GM18870 (cell line): ENCODE data around the gene ABCG2.

Experiments used
- ATAC-seq: cut with Tn5 transposase; IDR thresholded peaks from one replicate; pipeline ENCODE4 v1.9.1; 2021; ENCODE audit warnings: moderate library complexity; ENCODE audit not compliant: unreplicated experiment

The ABCG2 gene

GRCh38 chr4:88077911-88078524, 80.4 kb downstream of the ABCG2 start:
- ATAC-seq: no peak

DNA sequence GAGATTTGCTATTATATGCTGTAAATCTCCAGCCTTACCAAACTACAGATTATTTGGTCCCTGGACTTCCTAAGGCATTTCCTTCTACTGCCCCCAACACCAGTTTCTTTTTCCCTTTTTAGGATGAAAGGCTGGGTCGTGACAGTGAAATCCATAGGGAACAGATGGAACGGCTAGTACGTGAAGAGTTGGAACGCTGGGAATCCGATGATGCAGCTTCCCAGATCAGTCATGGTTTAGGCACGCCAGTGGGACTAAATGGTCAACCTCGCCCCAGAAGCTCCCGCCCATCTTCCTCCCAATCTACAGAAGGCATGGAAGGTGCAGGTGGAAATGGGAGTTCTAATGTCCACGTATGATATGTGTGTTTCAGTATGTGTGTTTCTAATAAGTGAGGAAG, 83.1 kb downstream of the ABCG2 start:
- no peak for ATAC-seq

GRCh38 chr4:88070031-88070430, 88.4 kb downstream of the ABCG2 start:
- ATAC-seq: no peak

- no peak for ATAC-seq
Observed at GRCh38 chr4:88064410-88064809, 94.0 kb downstream of the ABCG2 start.

DNA sequence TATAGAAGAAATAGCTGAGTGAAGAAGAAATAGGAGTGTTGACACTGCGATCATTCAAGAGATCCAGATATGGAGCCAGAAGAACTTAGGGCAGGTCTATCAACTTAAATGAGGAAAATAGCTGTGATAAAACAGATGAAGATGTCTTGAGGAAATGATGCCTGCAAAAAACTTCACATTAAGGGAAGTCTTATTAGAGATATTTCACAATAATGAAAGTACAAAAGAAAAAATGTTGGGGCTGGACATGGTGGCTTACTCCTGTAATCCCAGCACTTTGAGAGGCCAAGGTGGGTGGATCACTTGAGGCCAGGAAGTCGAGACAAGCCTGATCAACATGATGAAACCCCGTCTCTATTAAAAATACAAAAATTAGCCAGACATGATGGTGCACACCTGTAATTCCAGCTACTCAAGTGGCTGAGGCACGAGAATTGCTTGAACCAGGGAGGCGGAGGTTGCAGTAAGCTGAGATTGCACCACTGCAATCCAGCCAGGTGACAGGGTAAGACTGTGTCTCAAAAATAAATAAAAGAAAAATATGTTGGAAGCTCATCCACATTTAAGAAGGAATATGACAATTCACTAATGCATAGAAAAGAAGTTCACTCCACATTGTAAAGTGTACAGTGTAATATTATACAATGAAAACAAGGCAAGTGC, 94.7 kb downstream of the ABCG2 start:
- ATAC-seq: no peak

- ATAC-seq: no peak
Observed at GRCh38 chr4:88062843-88063242, 95.6 kb downstream of the ABCG2 start.

DNA sequence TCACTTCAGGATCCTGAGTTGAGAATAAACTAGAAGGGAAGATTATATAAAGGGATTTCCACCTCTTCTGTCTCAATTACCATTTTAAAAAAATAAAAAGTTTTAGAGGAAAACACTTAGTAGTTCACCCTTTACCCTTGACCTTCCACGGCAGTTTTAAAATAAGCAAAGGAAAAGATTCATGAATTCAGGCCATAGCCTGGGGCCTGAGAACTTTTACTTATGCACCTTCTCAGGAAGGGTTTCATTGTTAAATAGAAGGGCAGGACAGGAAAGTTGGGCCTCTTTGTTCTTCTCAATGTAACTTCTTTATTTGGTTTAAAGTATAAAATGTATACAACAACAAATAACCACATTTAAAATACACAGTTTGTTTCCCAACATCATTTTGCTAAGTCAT, 96.1 kb downstream of the ABCG2 start:
- no peak for ATAC-seq

GRCh38 chr4:88060431-88060830, 98.0 kb downstream of the ABCG2 start:
- no peak for ATAC-seq

- ATAC-seq: no peak
Observed at GRCh38 chr4:88059766-88060165, 98.7 kb downstream of the ABCG2 start.

GRCh38 chr4:88058295-88058694, 100.1 kb downstream of the ABCG2 start:
- ATAC-seq: no peak

DNA sequence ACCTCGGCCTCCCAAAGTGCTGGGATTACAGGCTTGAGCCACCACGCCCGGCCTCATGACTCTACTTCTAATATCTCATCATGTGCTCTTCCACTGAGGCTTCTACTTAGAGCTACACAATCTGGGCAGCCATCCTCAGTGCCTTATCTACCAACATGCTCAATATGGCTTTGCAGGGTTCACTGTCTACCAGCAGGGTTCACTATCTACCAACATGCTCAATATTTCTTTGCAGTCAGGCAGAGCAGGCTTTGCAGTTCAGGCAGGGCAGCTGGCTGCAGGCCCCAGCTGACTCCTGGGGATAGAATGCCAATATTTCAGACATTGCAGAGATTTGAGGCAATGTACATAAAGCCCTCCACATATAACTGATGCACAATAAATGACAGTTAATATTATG, 103.5 kb downstream of the ABCG2 start:
- ATAC-seq: no peak

- ATAC-seq: no peak
Observed at GRCh38 chr4:88054229-88054628, 104.2 kb downstream of the ABCG2 start.

GRCh38 chr4:88045021-88045420, 113.4 kb downstream of the ABCG2 start:
- no peak for ATAC-seq

DNA sequence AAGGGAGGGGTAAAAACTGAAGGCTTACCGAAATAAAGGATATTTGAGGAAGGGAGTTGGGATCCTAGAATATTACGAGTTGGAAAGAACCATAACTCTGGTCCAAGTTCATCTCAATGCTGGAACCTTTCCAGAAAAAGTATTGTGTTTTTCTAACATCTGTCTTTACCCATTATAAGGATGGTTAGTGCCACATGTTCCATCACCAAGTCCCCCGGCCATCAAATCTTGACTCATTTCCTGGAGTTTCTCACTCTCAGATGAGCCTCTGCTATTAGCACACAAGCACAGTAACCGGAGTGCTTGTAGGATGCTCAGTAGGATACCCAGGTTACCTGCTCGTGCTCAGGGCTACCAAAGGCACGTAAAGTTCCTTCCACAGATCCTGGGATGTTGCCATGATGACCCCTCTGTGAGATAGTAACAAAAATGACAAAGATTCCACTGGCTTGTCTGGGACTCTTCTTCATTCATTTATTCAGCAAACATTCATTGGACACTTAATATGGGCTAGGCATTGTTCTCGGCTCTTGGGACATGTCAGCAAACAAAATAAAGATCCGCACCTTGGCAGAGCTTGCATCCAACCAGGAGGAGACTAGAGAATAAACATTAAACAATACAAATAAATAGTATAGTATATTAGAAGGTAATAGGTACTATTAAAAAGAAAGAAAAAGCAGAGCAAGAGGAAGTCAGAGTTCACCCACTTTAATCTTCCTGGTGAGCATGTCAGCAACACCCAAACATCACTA, 114.7 kb downstream of the ABCG2 start:
- no peak for ATAC-seq

- no peak for ATAC-seq
Observed at GRCh38 chr4:88043001-88043400, 115.4 kb downstream of the ABCG2 start.

GRCh38 chr4:88041626-88042025, 116.8 kb downstream of the ABCG2 start:
- no peak for ATAC-seq

- ATAC-seq: no peak
Observed at GRCh38 chr4:88040707-88041106, 117.7 kb downstream of the ABCG2 start.
